ENCODE data around the gene PCP4. TPM values are rescaled to one million over a fixed set of nuclear protein-coding genes. Genes with fewer than 3 reads are reported as not detected.

Gene PCP4
- total and polyA plus RNA-seq, 9 of the 15 experiments (the other 6 are each of a cell fraction or from before 2014, with no cell fraction given) = not detected

GRCh38 chr21:39842741-39843459, 24.3 kb upstream of the PCP4 start (continued):
- TF ChIP-seq, protein P1, sequence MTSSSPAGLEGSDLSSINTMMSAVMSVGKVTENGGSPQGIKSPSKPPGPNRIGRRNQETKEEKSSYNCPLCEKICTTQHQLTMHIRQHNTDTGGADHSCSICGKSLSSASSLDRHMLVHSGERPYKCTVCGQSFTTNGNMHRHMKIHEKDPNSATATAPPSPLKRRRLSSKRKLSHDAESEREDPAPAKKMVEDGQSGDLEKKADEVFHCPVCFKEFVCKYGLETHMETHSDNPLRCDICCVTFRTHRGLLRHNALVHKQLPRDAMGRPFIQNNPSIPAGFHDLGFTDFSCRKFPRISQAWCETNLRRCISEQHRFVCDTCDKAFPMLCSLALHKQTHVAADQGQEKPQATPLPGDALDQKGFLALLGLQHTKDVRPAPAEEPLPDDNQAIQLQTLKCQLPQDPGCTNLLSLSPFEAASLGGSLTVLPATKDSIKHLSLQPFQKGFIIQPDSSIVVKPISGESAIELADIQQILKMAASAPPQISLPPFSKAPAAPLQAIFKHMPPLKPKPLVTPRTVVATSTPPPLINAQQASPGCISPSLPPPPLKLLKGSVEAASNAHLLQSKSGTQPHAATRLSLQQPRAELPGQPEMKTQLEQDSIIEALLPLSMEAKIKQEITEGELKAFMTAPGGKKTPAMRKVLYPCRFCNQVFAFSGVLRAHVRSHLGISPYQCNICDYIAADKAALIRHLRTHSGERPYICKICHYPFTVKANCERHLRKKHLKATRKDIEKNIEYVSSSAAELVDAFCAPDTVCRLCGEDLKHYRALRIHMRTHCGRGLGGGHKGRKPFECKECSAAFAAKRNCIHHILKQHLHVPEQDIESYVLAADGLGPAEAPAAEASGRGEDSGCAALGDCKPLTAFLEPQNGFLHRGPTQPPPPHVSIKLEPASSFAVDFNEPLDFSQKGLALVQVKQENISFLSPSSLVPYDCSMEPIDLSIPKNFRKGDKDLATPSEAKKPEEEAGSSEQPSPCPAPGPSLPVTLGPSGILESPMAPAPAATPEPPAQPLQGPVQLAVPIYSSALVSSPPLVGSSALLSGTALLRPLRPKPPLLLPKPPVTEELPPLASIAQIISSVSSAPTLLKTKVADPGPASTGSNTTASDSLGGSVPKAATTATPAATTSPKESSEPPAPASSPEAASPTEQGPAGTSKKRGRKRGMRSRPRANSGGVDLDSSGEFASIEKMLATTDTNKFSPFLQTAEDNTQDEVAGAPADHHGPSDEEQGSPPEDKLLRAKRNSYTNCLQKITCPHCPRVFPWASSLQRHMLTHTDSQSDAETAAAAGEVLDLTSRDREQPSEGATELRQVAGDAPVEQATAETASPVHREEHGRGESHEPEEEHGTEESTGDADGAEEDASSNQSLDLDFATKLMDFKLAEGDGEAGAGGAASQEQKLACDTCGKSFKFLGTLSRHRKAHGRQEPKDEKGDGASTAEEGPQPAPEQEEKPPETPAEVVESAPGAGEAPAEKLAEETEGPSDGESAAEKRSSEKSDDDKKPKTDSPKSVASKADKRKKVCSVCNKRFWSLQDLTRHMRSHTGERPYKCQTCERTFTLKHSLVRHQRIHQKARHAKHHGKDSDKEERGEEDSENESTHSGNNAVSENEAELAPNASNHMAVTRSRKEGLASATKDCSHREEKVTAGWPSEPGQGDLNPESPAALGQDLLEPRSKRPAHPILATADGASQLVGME (CRISPR knock-in tag; IDR thresholded peaks at IDR 0.05) = peak; percentile 80
- no peak for TF ChIP-seq ZNF274 (IDR thresholded peaks at IDR 0.05; ENCODE audit: borderline replicate concordance, low read depth, low read length)
- TF ChIP-seq TCF15 (CRISPR knock-in tag; IDR thresholded peaks at IDR 0.05) = no peak
- no peak for TF ChIP-seq EGR1 (conservative IDR thresholded peaks at IDR 0.05)
- peak; percentile 15; the same call in 1 of the 2 replicates for TF ChIP-seq ZNF165 (CRISPR knock-in tag; IDR thresholded peaks at IDR 0.05; ENCODE audit: borderline replicate concordance)
- TF ChIP-seq E2F6 (IDR thresholded peaks at IDR 0.05; ENCODE audit: borderline replicate concordance in 1 of 2, extremely low read depth in 1 of 2, insufficient read depth in 1 of 2, insufficient read length in 1 of 2, low read depth in 1 of 2, low read length in 1 of 2, poor library complexity in 1 of 2, severe bottlenecking in 1 of 2) = no peak
- TF ChIP-seq POLR2H (tag; IDR thresholded peaks at IDR 0.05; ENCODE audit: low read depth) = peak; percentile 74
- no peak for TF ChIP-seq KLF13 (tag; IDR thresholded peaks at IDR 0.05; ENCODE audit: borderline replicate concordance, low read depth)
- 0 out of 2 replicates have a peak, but pooled peaks have one; percentile 8 for TF ChIP-seq OTX1 (CRISPR knock-in tag; IDR thresholded peaks at IDR 0.05)
- 0 out of 2 replicates have a peak, but pooled peaks have one; percentile 18 for TF ChIP-seq HMG20A (CRISPR knock-in tag; conservative IDR thresholded peaks at IDR 0.05)
- TF ChIP-seq ZNF764 (CRISPR knock-in tag; IDR thresholded peaks at IDR 0.05; ENCODE audit: low read depth) = no peak
- no peak for TF ChIP-seq ZNF184 (CRISPR knock-in tag; IDR thresholded peaks at IDR 0.05)
- TF ChIP-seq, protein P2, sequence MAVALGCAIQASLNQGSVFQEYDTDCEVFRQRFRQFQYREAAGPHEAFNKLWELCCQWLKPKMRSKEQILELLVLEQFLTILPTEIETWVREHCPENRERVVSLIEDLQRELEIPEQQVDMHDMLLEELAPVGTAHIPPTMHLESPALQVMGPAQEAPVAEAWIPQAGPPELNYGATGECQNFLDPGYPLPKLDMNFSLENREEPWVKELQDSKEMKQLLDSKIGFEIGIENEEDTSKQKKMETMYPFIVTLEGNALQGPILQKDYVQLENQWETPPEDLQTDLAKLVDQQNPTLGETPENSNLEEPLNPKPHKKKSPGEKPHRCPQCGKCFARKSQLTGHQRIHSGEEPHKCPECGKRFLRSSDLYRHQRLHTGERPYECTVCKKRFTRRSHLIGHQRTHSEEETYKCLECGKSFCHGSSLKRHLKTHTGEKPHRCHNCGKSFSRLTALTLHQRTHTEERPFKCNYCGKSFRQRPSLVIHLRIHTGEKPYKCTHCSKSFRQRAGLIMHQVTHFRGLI (CRISPR knock-in tag; IDR thresholded peaks at IDR 0.05) = 0 out of 2 replicates have a peak, but pooled peaks have one; percentile 10
- TF ChIP-seq, protein P3, sequence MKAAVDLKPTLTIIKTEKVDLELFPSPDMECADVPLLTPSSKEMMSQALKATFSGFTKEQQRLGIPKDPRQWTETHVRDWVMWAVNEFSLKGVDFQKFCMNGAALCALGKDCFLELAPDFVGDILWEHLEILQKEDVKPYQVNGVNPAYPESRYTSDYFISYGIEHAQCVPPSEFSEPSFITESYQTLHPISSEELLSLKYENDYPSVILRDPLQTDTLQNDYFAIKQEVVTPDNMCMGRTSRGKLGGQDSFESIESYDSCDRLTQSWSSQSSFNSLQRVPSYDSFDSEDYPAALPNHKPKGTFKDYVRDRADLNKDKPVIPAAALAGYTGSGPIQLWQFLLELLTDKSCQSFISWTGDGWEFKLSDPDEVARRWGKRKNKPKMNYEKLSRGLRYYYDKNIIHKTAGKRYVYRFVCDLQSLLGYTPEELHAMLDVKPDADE (conservative IDR thresholded peaks at IDR 0.05; ENCODE audit: control insufficient read depth, low read depth, low read length) = no peak

All from K562 (cell line).